GM12873 (cell line): Measurements from ENCODE around the gene DNAJB11.

Experiments
- CTCF ChIP-seq: IDR thresholded peaks from 2 replicates; pipeline ENCODE4 v1.5.1; 2012; ENCODE audit warnings: low read depth, mild to moderate bottlenecking, moderate library complexity, low read length, control low read depth; ENCODE audit not compliant: insufficient read depth; ENCODE audit errors: missing control alignments

The DNAJB11 gene

GRCh38 chr3:186570096-186570940 is at the start of gene DNAJB11:
Gene DNAJB11, plus strand, starts transcription at chr3:186570720. Its CDS starts 178 bp downstream, at chr3:186570898.
- TF ChIP-seq CTCF, result no peak

GRCh38 chr3:186520957-186521842 is 49.3 kb upstream of the DNAJB11 start:
- no peak for TF ChIP-seq CTCF

- no peak for TF ChIP-seq CTCF
These were observed 47.5 kb upstream of the DNAJB11 start for GRCh38 chr3:186523022-186523421.

GRCh38 chr3:186523434-186523833 is 47.1 kb upstream of the DNAJB11 start:
- TF ChIP-seq CTCF, result no peak

- no peak for TF ChIP-seq CTCF
These were observed 45.9 kb upstream of the DNAJB11 start for GRCh38 chr3:186524616-186525015.

- no peak for TF ChIP-seq CTCF
These were observed 44.9 kb upstream of the DNAJB11 start for GRCh38 chr3:186525369-186526255.
